ES-I3 (cell line): ENCODE results near the gene KDF1.

Experiments used
- H3K36me3 ChIP-seq: 2 replicates; pipeline ENCODE4 v1.6.1; 2013; ENCODE audit warnings: mild to moderate bottlenecking, low read length, control low read depth, moderate library complexity; ENCODE audit not compliant: insufficient read depth
- H3K4me1 ChIP-seq: 2 replicates; pipeline ENCODE4 v1.6.1; 2013; ENCODE audit warnings: mild to moderate bottlenecking, control low read depth, low read length; ENCODE audit not compliant: insufficient read depth
- H3K9ac ChIP-seq: 2 replicates; pipeline ENCODE4 v1.6.1; 2013; ENCODE audit warnings: low read depth, mild to moderate bottlenecking, low read length, moderate library complexity
- H3K9me3 ChIP-seq: 2 replicates; pipeline ENCODE4 v1.6.1; 2013; ENCODE audit warnings: mild to moderate bottlenecking, low read length, moderate library complexity; ENCODE audit not compliant: control insufficient read depth, insufficient read depth

The KDF1 gene

GRCh38 chr1:26981146-26981846 lies 21.0 kb upstream of the KDF1 start:
- no peaks in the 10 kb centered on the region for H3K36me3 ChIP-seq
- H3K9ac ChIP-seq = no peak overlapping the region
- H3K4me1 ChIP-seq = no peaks in the 10 kb centered on the region
- H3K9me3 ChIP-seq = no peaks in the 10 kb centered on the region

- peaks cover 5% of the 10 kb centered on the region; the same call in 1 of the 2 replicates for H3K4me1 ChIP-seq
- H3K9ac ChIP-seq = no peak overlapping the region
- no peaks in the 10 kb centered on the region for H3K36me3 ChIP-seq
- no peaks in the 10 kb centered on the region for H3K9me3 ChIP-seq
Measured at GRCh38 chr1:26978901-26979300, 18.6 kb upstream of the KDF1 start.

DNA sequence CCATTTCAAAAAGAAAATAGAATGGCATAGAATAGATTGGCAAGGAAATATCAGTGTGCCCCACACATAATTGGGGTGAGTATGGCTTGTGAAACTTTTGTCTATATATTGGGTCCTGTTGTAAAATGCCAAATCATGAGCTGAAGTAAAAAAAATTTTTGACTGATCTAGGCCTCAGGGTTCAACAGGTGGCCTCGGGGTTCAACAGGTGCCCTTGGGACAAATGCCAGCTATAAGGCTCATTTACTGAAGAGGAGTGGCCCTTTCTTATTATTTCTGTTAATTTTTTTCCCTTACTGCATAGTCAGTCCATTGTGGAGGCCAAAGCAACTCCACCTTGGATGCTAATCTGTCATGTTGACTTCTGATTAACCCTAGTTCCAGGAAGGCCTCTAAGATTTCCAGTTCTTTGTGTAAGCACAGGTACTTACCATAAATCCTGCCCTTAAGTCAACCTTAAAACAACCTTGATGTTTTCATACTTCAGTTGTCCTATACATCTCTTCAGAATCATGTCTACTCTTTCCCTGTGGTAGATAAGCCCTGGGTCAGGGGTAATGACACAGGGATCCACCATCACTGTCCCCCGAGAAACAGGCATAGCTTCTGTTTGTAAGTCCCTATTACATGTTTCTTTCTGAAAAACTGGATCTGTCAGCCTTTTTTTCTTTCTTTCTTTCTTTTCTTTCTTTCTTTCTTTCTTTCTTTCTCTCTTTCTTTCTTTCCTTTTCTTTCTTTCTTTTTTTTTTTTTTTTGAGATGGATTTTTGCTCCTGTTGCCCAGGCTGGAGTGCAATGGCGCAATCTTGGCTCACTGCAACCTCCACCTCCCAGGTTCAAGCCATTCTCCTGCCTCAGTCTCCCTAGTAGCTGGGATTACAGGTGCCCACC lies 16.6 kb upstream of the KDF1 start:
- H3K9ac ChIP-seq = no peak overlapping the region
- H3K36me3 ChIP-seq = no peaks in the 10 kb centered on the region
- H3K9me3 ChIP-seq = no peaks in the 10 kb centered on the region
- peaks cover 16% of the 10 kb centered on the region; the same call in 1 of the 2 replicates for H3K4me1 ChIP-seq

GRCh38 chr1:26972821-26973220 lies 12.6 kb upstream of the KDF1 start:
- H3K36me3 ChIP-seq = no peaks in the 10 kb centered on the region
- H3K9me3 ChIP-seq = no peaks in the 10 kb centered on the region
- no peak overlapping the region for H3K9ac ChIP-seq
- peaks cover 17% of the 10 kb centered on the region; the same call in 1 of the 2 replicates for H3K4me1 ChIP-seq

- H3K9me3 ChIP-seq = no peaks in the 10 kb centered on the region
- peaks cover 17% of the 10 kb centered on the region; the same call in 1 of the 2 replicates for H3K4me1 ChIP-seq
- H3K9ac ChIP-seq = no peak overlapping the region
- no peaks in the 10 kb centered on the region for H3K36me3 ChIP-seq
Measured at GRCh38 chr1:26972390-26972789, 12.1 kb upstream of the KDF1 start.

GRCh38 chr1:26971590-26971989 lies 11.3 kb upstream of the KDF1 start:
- Histone ChIP-seq H3K4me1 (peaks cover 17% of the 10 kb centered on the region; the same call in 1 of the 2 replicates), H3K9me3 (no peaks in the 10 kb centered on the region), H3K9ac (no peak overlapping the region), H3K36me3 (no peaks in the 10 kb centered on the region)

DNA sequence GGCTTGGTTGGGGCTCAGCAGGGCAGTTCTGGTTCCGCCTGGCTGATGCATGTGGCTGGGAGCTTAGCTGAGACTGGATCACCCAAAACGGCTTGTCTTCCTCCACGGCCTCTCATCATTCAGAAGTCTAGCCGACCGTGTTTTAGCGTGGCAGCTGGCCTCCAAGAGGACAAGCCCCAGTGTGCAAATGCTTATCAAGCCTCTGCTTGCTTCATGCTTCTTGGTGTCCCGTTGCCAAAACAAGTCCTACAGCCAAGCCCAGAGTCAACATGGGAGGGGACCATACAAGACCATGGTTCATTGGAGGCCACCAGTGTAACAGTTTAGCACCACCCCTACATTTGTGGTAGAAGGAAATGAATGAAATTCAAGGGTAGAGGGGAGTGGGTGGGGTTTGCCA lies 10.5 kb upstream of the KDF1 start:
- Histone ChIP-seq H3K36me3 (no peaks in the 10 kb centered on the region), H3K4me1 (peaks cover 17% of the 10 kb centered on the region; the same call in 1 of the 2 replicates), H3K9ac (no peak overlapping the region)

DNA sequence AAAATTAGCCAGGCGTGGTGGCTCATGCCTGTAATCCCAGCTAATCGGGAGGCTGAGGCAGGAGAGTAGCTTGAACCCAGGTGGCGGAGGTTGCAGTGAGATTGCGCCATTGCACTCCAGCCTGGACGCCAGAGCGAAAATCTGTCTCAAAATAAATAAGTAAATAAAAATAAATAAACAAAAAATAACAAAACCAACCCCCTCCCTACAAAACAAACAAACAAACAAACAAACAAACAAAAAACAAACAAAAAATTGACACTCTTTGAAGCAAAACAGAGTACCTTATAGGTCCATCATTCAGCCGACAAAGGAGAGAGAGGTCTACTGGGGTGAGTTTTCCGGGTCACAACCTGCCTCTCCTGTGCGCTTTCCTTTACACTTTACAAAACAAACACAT lies 5.4 kb upstream of the KDF1 start:
- no peaks in the 10 kb centered on the region for H3K36me3 ChIP-seq
- H3K4me1 ChIP-seq = peaks cover 3% of the 10 kb centered on the region; the same call in 1 of the 2 replicates
- H3K9ac ChIP-seq = no peak overlapping the region
- H3K9me3 ChIP-seq = no peaks in the 10 kb centered on the region

More for the DNA sequence above, 10.5 kb upstream of the KDF1 start:
- H3K9me3 ChIP-seq = no peaks in the 10 kb centered on the region

DNA sequence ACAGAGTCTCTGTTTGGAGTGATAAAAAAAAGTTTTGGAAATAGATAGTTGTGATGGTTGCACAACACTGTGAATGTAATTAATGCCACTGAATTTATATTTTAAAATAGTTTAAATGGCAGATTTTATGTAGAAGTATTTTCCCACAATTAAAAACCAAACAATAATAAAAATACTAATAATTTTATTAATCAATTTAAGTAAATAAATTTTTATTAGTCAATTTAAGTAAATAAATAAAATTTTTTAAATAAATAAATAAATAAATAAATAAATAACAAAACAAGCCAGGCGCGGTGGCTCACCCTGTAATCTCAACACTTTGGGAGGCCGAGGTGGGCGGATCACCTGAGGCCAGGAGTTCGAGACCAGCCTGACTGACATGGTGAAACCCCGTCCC lies 4.9 kb upstream of the KDF1 start:
- H3K9ac ChIP-seq = no peak overlapping the region
- peaks cover 3% of the 10 kb centered on the region; the same call in 1 of the 2 replicates for H3K4me1 ChIP-seq
- H3K36me3 ChIP-seq = no peaks in the 10 kb centered on the region
- no peaks in the 10 kb centered on the region for H3K9me3 ChIP-seq

DNA sequence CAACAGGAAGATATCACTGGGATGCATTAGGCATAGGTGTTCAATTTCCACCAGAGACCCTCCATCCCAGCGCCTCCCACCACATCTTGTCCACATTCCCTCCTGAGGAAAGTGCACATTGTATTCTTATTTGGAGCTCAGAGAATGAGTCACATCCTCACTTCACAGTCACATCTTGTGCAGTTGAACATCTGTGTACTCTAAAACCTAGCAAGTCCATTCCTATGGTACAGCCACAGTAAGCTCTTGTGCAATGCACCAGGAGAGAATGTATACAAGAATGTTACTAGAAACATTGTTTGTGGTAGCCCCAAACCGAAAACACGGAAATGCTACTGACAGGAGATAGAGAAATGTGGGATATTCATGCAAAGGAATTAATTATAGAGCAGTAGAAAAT lies 1.6 kb upstream of the KDF1 start:
- no peaks in the 10 kb centered on the region for H3K36me3 ChIP-seq
- H3K9ac ChIP-seq = no peak overlapping the region
- peaks cover 3% of the 10 kb centered on the region; the same call in 1 of the 2 replicates for H3K4me1 ChIP-seq
- H3K9me3 ChIP-seq = no peaks in the 10 kb centered on the region

DNA sequence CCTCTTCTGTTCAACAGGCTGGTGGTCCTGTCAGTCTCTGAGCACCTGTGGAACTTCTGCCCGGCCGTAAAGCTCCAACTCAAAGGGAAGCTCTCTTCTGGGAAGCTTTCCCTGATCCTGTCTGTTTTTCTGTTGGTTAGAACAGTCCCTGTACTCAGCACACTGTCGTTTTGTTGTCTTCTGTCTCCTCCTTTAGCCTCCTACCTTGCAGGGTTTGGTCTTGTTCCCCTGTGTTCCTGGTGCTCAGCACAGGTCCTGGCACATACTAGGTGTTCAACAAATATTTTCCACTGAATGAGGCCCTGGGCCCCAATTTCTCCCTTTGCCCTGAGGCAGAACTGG lies 328 bp upstream of the KDF1 start:
- no peaks in the 10 kb centered on the region for H3K9me3 ChIP-seq
- no peaks in the 10 kb centered on the region for H3K36me3 ChIP-seq
- peaks cover 3% of the 10 kb centered on the region; the same call in 1 of the 2 replicates for H3K4me1 ChIP-seq
- peak overlapping the region; percentile 71 for H3K9ac ChIP-seq

- no peaks in the 10 kb centered on the region for H3K36me3 ChIP-seq
- peak overlapping the region; percentile 71 for H3K9ac ChIP-seq
- H3K9me3 ChIP-seq = no peaks in the 10 kb centered on the region
- H3K4me1 ChIP-seq = peaks cover 3% of the 10 kb centered on the region; the same call in 1 of the 2 replicates
Measured at GRCh38 chr1:26959270-26959669, 998 bp downstream of the KDF1 start.

DNA sequence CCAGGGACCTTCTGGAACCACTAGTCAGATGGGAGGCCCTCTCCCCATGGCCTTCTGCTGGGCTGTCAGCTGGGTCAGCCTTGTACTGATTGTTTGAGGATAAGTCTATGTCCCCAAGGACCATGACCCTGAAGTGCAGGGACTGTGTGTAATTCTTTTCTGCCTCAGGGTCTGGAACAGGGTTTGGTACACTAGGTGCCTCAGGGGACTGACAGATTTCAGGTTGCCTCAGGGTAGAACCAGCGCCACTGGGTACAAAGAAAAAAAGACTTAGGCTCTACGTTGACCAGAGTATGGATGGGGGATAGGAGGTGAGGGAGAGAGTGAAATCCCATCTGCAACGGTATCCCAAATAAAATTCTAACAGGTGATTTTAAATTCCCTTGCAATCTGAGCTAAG lies 3.0 kb downstream of the KDF1 start:
- Histone ChIP-seq H3K4me1 (peaks cover 3% of the 10 kb centered on the region; the same call in 1 of the 2 replicates), H3K36me3 (no peaks in the 10 kb centered on the region), H3K9ac (no peak overlapping the region), H3K9me3 (no peaks in the 10 kb centered on the region)

GRCh38 chr1:26956321-26956720 lies 3.9 kb downstream of the KDF1 start:
- Histone ChIP-seq H3K4me1 (no peaks in the 10 kb centered on the region), H3K9ac (no peak overlapping the region), H3K9me3 (no peaks in the 10 kb centered on the region), H3K36me3 (no peaks in the 10 kb centered on the region)

GRCh38 chr1:26953374-26953773 lies 6.9 kb downstream of the KDF1 start:
- no peaks in the 10 kb centered on the region for H3K9me3 ChIP-seq
- no peak overlapping the region for H3K9ac ChIP-seq
- H3K4me1 ChIP-seq = no peaks in the 10 kb centered on the region
- H3K36me3 ChIP-seq = no peaks in the 10 kb centered on the region; the same call in 1 of the 2 replicates
